ENCODE data around the gene DGCR6L.
"Not testable (repeated sequence)": the region's sequence is repeated elsewhere in the genome, so short reads cannot be mapped to it uniquely, and the experiment has no call there.

DNA sequence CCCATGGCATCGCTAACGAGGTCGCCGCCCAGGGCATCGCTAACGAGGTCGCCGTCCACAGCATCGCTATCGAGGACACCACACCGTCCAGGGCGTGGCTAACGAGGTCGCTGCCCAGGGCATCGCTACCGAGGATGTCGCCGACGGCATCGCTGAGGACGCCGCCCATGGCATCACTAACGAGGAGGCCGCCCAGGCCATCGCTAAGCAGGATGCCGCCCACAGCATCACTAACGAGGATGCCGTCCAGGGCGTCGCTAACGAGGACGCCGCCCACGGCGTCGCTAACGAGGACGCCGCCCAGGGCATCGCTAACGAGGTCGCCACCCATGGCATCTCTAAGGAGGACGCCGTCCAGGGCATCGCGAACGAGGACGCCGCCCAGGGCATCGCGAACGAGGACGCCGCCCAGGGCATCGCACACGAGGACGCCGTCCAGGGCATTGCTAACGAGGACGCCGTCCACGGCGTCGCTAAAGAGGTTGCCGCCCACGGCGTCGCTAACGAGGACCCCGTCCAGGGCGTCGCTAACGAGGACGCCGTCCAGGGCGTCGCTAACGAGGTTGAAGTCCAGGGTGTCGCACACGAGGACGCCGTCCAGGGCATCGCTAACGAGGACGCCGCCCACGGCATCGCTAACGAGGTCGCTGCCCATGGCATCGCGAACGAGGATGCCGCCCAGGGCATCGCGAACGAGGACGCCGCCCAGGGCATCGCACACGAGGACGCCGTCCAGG, 38.8 kb upstream of the DGCR6L start:
- not testable (repeated sequence) for TF ChIP-seq EZH2phosphoT487 (IDR thresholded peaks at IDR 0.05; ENCODE audit: insufficient read depth, low read depth); EZH2 (IDR thresholded peaks at IDR 0.05; ENCODE audit: insufficient read depth, poor library complexity, severe bottlenecking)
